ENCODE results near the gene CHI3L1.

DNA sequence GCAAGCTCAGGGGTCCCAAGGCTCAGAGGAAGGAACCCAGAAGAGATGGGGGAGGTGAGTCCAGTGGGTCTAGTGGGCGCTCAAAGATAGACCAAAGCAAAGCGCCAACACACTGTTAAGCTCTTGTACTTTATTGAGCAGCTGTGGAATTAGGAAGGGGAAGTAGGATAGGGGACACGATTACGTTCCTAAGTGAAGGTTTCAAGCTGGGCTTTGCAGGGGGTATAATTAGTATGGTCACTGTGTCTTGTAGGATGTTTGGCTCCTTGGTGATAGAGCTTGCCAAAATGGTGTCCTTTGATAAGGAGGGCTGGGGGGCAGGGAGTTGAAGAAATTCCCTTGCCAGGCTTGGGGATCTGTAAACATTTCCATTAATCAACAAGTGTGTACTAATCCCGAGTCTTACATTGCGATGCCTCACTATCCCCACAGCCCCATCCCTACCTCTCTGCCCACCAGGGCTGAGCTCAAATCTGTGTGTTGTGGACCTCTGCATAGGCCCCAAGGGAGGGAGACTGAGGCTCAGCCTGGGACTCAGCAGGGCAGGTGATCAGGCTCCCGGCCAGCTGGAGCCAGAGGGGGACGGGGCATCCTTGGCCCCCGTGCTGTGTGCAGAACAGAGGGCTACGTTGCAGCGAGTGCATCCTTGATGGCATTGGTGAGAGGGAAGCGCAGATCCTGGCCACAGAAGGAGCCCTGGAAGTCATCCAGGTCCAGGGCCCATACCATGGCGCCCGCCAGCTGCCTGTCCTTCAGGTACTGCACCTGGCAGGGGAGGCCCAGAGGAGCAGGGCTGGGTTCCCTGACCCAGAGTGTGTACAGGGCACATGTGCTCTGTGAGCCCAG is 7.5 kb downstream of the CHI3L1 start:
- no peak for TF ChIP-seq POLR2A (IDR thresholded peaks at IDR 0.05)
- TF ChIP-seq, protein P1, sequence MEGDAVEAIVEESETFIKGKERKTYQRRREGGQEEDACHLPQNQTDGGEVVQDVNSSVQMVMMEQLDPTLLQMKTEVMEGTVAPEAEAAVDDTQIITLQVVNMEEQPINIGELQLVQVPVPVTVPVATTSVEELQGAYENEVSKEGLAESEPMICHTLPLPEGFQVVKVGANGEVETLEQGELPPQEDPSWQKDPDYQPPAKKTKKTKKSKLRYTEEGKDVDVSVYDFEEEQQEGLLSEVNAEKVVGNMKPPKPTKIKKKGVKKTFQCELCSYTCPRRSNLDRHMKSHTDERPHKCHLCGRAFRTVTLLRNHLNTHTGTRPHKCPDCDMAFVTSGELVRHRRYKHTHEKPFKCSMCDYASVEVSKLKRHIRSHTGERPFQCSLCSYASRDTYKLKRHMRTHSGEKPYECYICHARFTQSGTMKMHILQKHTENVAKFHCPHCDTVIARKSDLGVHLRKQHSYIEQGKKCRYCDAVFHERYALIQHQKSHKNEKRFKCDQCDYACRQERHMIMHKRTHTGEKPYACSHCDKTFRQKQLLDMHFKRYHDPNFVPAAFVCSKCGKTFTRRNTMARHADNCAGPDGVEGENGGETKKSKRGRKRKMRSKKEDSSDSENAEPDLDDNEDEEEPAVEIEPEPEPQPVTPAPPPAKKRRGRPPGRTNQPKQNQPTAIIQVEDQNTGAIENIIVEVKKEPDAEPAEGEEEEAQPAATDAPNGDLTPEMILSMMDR (IDR thresholded peaks at IDR 0.05) = no peak
